Stimulated activated CD4-positive, alpha-beta T cell treated with anti-CD3 and anti-CD28 coated beads, Interleukin-4, amount 100 ng/mL, for 1 hour (primary cell): ENCODE data around the gene PCDH18.
"Not testable (repeated sequence)": the region's sequence is repeated elsewhere in the genome, so short reads cannot be mapped to it uniquely, and the experiment has no call there.

Experiments
- DNase-seq: peaks from one replicate; pipeline ENCODE4 v3.0.0-alpha.2; 2020

Gene PCDH18

DNA sequence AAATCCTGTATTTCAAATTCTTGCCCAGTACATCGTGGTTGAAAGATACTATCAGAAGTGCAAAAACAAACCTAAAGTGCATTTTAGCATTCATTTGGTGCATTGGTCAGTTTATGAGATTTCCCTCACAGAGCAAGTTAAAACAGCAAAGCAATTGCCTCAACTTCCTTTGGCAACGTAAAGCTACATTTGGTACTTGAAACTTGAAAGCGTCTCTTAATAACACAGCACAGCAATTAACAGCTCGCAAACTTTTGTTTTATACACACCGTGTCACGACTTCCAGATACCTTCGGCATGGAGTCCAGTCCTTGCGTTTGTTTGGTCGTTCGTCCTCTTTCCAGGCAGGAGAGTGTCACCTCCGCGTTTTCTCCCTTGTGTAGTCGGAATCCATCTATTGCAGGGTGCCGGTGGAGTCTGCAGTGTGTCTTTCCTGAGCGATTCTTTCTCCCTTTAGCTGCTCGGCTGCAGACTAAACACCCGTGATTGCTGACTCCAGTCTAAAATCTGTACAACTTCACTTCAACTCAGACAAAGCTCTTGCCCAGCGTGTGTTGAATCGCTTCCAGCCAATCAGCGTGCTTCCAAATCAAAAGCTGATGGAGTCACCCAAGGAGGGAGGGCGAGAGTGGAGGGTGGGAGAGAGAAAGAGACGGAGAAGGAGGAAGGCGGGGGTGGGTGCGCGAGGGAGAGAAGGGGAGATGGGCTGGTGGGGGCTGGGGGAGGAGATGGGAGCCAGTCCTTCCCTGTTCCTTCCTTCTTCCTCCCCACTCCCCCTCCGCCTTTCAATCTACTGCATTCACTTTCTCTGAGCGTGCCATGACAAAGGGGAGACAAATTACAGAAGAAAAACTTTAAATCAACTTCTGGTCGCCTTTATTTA is at the start of gene PCDH18:
Gene PCDH18, minus strand, starts transcription at position 509 of the 883 bp plus-strand sequence. Its CDS starts 406 bp downstream, at position 103.
- DNase-seq: peak; percentile 6

- no peak for DNase-seq
These were observed 44.2 kb upstream of the PCDH18 start for GRCh38 chr4:137576446-137576845.

DNA sequence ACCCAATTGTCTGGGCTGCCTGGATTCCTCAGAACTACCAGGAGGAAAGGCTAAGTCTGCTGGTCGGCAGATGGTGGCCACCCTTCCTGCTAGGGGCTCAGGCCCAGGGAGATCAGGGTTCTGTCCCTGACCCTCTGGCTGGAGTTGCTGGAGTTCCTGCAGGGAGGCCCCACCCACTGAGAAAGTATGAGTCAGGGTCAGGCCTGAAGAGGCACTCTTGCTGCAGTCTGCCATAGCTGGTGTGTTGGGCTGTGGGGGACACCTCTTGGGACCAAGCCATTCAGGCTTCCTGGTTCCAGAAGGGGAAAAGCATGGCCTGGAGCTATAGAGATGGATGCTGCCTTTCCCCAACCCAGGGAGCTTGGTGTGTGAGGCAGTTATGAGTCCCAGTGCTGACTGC is 40.4 kb upstream of the PCDH18 start:
- DNase-seq: no peak

DNA sequence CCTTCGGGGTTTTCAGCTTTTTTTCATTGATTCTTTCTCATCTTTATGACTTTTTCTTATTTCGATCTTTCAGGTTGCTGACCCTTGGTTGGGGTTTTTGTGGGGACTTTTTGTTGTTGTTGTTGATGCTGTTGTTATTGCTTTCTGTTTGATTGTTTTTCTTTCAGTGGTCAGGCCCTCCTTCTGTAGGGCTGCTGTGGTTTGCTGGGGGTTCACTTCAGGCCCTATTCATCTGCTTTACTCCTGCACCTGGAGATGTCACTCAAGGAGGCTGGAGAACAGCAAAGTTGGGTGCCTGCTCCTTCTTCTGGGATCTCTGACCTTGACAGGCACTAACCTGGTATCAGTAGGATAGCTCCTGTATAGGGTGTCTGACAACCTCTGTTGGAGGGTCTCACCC is 39.9 kb upstream of the PCDH18 start:
- no peak for DNase-seq

DNA sequence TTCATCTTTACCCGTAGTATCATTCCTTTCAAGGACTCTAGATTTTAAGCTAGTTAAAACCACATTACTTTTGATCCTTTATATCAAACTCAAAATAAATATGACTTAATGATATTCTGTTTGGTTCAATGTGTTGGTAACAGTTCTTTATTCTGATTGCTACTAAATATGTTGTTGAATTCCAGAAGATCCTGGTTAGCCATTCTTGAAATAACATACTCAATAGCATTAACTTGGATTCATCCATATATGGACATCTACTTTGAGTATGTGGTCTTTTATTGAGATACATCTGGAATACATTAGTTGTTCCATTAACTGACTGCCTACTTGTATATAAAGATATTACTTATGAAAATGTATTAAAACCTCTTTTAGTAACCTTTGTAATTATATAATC is 27.5 kb upstream of the PCDH18 start:
- DNase-seq: no peak

- DNase-seq: no peak
These were observed 26.7 kb upstream of the PCDH18 start for GRCh38 chr4:137558951-137559350.

DNA sequence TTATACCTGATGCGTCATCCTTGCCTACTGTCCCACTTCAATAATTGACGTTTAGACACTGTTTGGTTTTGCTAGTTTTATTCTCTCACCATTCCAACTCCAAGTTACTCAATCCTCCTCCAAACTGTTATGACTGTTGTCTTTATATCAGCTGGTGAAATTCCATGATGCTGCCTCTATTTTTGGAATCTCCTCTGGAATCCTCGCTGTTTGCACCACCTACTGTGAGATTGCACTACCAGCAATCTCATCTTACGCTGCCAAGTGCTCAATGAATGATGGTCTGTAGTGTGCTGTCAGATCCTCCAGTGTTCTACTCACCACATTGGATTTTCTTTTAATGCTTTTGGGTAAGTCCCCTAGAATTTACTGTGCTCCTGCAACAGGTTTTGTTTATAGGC is 13.2 kb upstream of the PCDH18 start:
- DNase-seq: no peak

GRCh38 chr4:137543648-137544047 is 11.4 kb upstream of the PCDH18 start:
- DNase-seq: no peak

- DNase-seq: no peak
These were observed 10.9 kb upstream of the PCDH18 start for GRCh38 chr4:137543198-137543597.

GRCh38 chr4:137541876-137542646 is 9.8 kb upstream of the PCDH18 start:
- no peak for DNase-seq

- no peak for DNase-seq
These were observed 8.9 kb upstream of the PCDH18 start for GRCh38 chr4:137541181-137541580.

- no peak for DNase-seq
These were observed 8.1 kb upstream of the PCDH18 start for GRCh38 chr4:137540356-137540755.

GRCh38 chr4:137538526-137538925 is 6.2 kb upstream of the PCDH18 start:
- DNase-seq: no peak

GRCh38 chr4:137537807-137538206 is 5.5 kb upstream of the PCDH18 start:
- DNase-seq: not testable (repeated sequence)

DNA sequence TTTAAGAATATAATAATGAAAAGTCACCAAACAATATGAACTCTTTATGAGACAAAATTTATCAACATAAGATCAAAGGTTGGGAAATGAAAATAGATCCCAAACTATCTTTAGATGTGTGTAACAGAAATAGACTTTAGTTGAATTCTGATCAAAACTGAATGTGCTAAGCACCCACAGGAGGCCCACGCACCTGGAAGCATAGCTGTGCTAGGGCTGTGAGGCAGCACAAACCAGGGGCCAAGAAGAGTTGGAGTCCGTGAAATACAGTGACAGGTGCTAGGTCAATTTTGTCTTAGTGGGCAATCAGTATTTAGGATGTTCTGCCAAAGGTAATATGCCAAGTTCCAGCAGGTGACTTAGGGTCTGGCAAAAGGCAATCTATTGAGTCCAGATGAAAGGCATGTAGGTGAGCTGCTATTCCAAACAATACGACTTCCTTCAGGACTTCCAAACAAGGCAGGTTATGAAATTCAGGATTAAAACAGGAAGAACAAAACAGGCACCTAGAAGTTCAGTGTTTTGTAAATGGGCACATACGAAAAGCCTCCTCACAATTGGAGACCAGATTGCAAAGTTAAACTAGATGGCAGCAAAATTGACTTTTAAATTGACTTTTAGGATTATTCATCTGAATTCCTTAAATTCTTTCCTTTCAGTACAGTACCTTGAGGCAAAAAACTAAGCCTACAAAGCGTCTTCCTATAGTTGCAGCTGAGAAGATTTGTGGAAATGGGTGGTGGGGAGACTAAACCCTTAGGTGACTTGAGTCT is 4.7 kb upstream of the PCDH18 start:
- DNase-seq: no peak

GRCh38 chr4:137535718-137536117 is 3.4 kb upstream of the PCDH18 start:
- no peak for DNase-seq

- DNase-seq: no peak
These were observed 2.2 kb upstream of the PCDH18 start for GRCh38 chr4:137534516-137534915.

DNA sequence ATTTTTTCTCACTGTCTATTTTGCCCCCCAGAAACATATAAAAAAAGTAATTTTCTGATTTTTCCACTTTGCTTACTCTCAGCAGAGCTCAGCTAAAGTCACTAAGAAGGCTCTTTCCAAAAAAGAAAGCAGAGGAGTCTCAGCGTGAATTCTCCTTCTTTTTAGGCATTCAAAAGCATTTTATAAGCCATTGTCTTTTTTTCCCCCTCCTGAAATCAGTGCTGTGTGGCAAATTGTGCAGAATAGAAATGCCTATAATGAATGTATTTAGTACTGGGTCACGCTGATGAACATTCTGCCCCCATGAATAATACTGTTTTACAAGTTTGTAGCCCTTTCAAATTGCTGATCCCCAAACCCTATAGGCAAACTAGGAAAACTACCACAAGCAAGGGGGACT is 1.6 kb upstream of the PCDH18 start:
- no peak for DNase-seq

DNA sequence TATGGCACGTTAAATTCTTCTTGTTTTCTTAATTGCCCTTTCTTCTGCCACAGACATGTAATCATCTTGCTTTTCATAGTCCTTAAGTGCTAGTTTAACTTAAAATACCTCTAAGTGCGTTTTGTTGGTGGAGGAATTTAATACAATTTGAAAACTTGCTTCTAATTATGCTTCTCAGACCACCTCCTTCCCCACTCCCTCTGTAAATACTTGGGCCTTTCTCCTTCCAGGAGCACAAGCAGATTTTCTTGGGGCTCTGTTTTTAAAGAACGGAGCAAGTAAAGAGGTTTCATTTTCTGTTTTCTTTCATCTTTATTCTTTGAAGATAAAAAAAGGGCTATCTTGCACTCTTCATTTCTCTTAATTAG is 559 bp upstream of the PCDH18 start:
- DNase-seq: no peak

- DNase-seq: no peak
These were observed 917 bp downstream of the PCDH18 start for GRCh38 chr4:137531168-137531985.

DNA sequence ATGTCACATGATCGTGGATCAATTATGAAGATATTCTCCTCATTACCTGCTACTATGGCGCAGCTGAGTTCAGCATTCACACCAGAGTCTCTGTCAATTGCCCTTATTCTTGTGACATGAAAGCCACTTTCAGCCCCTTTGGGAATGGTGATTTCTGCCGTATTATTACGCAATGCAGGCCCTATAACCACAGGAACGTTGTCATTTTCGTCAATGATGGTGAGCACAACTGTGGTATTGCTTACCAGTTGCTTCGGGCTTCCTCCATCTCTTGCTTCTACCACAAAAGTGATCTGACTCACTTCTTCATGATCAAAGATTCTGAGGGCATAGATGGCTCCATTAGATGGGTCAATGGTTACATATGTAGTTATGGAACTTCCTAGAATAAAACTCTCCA is 2.1 kb downstream of the PCDH18 start:
- DNase-seq: no peak

DNA sequence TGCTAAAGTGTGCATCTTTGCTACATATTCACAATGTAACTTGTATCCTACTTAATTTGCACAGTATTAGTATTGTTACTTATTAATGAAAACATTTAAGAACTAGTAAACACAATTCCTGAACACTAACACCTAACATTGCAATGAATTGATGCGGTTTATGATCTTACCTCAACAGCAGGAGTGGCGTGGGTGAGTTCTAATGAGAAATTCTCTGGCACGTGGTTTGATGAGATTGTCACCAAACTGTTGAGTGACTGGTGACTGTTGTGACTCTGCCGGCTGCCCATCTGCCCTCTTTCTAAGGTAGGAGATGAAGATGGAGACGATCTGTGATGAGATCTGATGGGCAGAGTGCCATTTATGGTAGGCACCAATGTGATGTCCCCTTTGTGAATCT is 2.9 kb downstream of the PCDH18 start:
- DNase-seq: no peak

- no peak for DNase-seq
These were observed 3.6 kb downstream of the PCDH18 start for GRCh38 chr4:137528673-137529072.
